Neural crest cell (in vitro differentiated cells): ENCODE measurements around the gene MMD2. TPM values are rescaled to one million over a fixed set of nuclear protein-coding genes. Genes with fewer than 3 reads are reported as not detected.

Source experiments
- DNase-seq: peaks from one replicate; pipeline ENCODE4 v3.0.0; 2021; ENCODE audit warnings: low read depth, mixed read lengths, low spot score
- H3K27ac Mint-ChIP-seq: one replicate; pipeline ENCODE4 v1.8.0; 2021; ENCODE audit warnings: mild to moderate bottlenecking, mixed read lengths; ENCODE audit not compliant: unreplicated experiment
- H3K27me3 Mint-ChIP-seq: 2 replicates; pipeline ENCODE4 v1.8.0; 2021; ENCODE audit warnings: low read depth, mild to moderate bottlenecking, mixed read lengths
- H3K36me3 Mint-ChIP-seq: 2 replicates; pipeline ENCODE4 v1.8.0; 2021; ENCODE audit warnings: low read depth, mild to moderate bottlenecking, mixed read lengths
- H3K4me1 Mint-ChIP-seq: 2 replicates; pipeline ENCODE4 v1.8.0; 2021; ENCODE audit warnings: mixed read lengths
- H3K4me3 Mint-ChIP-seq: one replicate; pipeline ENCODE4 v1.8.0; 2021; ENCODE audit warnings: mild to moderate bottlenecking, mixed read lengths
- H3K9me3 Mint-ChIP-seq: 2 replicates; pipeline ENCODE4 v1.8.0; 2021; ENCODE audit warnings: mixed read lengths
- total RNA-seq: library from RNA; stranded (reverse); gene quantifications from 2 replicates; pipeline ENCODE4 v1.2.1, GENCODE V29; 2021
- TF ChIP-seq, protein P1 (sequence below): fragments of 200-600 bp; sonication (generic); conservative IDR thresholded peaks from 2 replicates; pipeline ENCODE4 v1.5.0; 2021; ENCODE audit warnings: antibody characterized with exemption, mild to moderate bottlenecking

The MMD2 gene
- total RNA-seq, 1 donor from 2014 or later, result not detected

DNA sequence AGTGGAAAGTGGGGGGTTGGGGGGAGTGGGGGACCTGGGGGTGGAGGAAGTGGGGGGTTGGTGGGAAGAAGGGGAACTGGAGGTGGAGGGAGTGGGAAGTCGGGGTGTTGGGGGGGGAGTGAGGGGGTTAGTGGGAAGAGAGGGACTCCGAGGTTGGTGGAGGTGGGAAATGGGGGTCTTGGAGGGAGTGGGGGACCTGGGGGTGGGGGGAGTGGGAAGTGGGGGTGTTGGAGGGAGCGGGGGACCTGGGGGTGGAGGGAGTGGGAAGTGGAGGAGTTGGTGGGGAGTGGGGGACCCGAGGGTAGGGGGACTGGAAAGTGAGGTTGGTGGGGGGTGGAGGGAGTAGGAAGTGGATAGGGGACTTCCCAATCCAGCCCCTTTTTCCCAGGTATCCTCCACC is 906 bp upstream of the MMD2 start:
- peaks cover 6% of the 10 kb centered on the region for H3K4me1 Mint-ChIP-seq
- TF ChIP-seq, protein P1, sequence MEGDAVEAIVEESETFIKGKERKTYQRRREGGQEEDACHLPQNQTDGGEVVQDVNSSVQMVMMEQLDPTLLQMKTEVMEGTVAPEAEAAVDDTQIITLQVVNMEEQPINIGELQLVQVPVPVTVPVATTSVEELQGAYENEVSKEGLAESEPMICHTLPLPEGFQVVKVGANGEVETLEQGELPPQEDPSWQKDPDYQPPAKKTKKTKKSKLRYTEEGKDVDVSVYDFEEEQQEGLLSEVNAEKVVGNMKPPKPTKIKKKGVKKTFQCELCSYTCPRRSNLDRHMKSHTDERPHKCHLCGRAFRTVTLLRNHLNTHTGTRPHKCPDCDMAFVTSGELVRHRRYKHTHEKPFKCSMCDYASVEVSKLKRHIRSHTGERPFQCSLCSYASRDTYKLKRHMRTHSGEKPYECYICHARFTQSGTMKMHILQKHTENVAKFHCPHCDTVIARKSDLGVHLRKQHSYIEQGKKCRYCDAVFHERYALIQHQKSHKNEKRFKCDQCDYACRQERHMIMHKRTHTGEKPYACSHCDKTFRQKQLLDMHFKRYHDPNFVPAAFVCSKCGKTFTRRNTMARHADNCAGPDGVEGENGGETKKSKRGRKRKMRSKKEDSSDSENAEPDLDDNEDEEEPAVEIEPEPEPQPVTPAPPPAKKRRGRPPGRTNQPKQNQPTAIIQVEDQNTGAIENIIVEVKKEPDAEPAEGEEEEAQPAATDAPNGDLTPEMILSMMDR, result no peak
- no peaks in the 10 kb centered on the region for H3K36me3 Mint-ChIP-seq
- H3K27me3 Mint-ChIP-seq, result peaks cover 48% of the 10 kb centered on the region
- H3K9me3 Mint-ChIP-seq, result peaks cover 3% of the 10 kb centered on the region
- DNase-seq, result no peak
- H3K4me3 Mint-ChIP-seq, result no peak overlapping the region
- no peak overlapping the region for H3K27ac Mint-ChIP-seq

DNA sequence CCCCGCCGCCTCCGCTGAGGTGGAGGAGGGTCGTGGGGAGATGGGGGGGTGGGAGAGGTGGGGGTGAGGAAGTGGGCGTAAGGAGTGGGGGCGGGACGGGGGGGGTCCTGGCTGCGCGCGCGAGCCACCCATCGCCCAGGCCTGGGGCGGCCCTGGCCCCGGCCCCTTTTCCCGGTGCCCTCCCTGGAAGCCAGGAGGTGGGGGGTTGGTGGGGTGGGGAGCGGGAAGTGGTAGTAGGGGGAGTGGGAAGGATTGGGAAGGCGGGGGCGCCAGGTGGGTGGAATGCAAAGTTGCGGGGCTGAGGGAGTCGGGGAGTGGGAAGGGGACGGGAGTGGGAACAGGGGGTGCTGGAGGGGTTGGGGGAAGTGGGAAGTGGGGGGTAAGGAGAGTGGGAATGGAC is 319 bp upstream of the MMD2 start:
- no peak for DNase-seq
- Mint-ChIP-seq H3K36me3 (no peaks in the 10 kb centered on the region), H3K4me1 (peaks cover 6% of the 10 kb centered on the region), H3K27me3 (peaks cover 51% of the 10 kb centered on the region), H3K27ac (no peak overlapping the region), H3K9me3 (peaks cover 5% of the 10 kb centered on the region), H3K4me3 (no peak overlapping the region)
- TF ChIP-seq, protein P1, result no peak

DNA sequence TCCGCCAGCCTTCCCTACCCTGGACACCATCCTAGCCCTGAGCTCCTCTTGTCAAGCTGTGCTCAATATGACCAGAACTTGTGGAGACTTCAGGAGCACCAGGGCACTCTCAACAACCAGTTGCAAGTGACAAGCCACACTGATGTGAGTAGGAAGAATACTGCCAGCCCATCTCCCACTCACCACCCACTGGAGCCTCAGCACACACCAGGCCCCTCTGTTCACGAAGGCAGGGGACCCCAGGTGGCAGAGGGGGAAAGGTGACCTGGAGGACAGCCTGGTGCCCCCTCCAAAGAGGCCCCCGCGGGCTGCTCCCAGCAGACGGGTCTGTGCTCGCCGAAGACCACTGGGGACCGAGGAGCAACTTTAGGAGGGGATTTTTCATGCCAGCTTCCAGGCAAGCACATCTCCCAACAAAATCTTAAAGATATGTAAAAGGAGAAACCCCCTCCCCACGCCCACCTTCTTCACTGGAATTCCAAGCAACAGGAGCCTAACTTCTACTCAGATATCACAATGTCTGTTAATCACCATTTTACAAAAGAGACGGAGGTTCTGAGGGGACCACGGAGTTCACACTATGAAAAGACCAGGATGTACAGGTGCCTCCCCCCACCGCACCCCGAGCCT is 1.0 kb downstream of the MMD2 start:
- TF ChIP-seq, protein P1, result no peak

DNA sequence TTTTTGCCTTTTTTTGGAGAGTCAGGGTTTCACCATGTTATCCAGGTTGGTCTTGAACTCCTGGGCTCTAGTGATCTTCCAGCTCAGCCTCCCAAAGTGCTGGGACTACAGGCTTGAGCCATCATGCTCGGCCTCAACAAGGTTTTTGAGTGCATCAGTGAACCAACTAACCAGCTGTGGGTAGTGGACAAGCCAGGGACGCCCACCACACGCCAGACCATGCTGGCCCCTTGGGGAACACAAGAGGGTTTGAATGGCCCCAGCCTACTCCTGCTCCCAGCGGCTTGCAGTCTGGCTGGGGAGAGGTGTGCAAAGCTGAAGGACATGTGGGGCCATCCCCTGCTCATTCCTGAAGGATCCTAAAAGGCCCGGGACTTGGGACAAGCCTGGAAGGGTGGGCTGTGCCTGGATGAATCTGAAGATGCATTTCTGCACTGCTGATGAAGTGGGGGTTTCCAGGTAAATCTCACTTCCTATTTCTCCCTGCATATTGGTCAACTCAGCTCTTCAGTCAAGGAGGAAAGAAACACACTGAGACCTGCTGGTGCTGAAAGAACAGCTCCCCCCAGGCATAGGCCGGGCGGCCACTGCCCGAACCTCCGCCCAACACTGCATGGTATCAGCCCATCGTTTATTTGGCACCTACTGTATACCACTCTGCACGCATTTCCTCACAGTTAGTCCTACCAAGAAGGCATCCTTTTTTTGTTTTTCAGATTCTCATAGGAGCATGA is 6.9 kb downstream of the MMD2 start:
- TF ChIP-seq, protein P1, result no peak
- no peak overlapping the region for H3K4me3 Mint-ChIP-seq
- H3K9me3 Mint-ChIP-seq, result peaks cover 5% of the 10 kb centered on the region
- peaks cover 64% of the 10 kb centered on the region for H3K27me3 Mint-ChIP-seq
- H3K4me1 Mint-ChIP-seq, result no peaks in the 10 kb centered on the region
- no peak overlapping the region for H3K27ac Mint-ChIP-seq
- H3K36me3 Mint-ChIP-seq, result no peaks in the 10 kb centered on the region
- DNase-seq, result no peak

More for the DNA sequence above, 1.0 kb downstream of the MMD2 start:
- DNase-seq, result no peak
- Mint-ChIP-seq H3K27me3 (peaks cover 61% of the 10 kb centered on the region), H3K27ac (no peak overlapping the region), H3K4me1 (peaks cover 6% of the 10 kb centered on the region), H3K4me3 (peak overlapping the region; percentile 79), H3K36me3 (no peaks in the 10 kb centered on the region), H3K9me3 (peaks cover 5% of the 10 kb centered on the region)

DNA sequence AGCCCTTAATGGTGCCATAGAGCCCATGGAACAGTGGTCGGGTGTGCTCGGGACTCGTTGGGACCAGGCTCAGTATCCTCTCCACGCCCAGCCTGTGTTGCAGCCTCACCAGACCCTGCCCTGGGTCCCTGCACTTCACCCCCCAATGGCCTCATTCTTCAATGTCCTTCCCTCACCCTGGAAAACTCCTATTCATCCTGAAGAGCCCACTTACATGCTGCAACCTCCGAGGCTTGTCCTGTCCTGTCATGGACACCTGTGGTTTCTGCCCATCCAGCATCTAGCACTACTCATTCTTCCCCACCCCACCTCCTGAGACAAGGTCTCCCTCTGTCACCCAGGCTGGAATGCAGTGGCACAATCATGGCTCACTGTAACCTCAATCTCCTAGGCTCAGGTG is 7.7 kb downstream of the MMD2 start:
- Mint-ChIP-seq H3K27me3 (peaks cover 62% of the 10 kb centered on the region), H3K36me3 (no peaks in the 10 kb centered on the region), H3K4me3 (no peak overlapping the region), H3K27ac (no peak overlapping the region), H3K4me1 (no peaks in the 10 kb centered on the region), H3K9me3 (peaks cover 5% of the 10 kb centered on the region)
- TF ChIP-seq, protein P1, result no peak
- no peak for DNase-seq
